Measurements from ENCODE around the gene RAB20.
"Not testable (repeated sequence)": the region's sequence is repeated elsewhere in the genome, so short reads cannot be mapped to it uniquely, and the experiment has no call there.

Gene RAB20

DNA sequence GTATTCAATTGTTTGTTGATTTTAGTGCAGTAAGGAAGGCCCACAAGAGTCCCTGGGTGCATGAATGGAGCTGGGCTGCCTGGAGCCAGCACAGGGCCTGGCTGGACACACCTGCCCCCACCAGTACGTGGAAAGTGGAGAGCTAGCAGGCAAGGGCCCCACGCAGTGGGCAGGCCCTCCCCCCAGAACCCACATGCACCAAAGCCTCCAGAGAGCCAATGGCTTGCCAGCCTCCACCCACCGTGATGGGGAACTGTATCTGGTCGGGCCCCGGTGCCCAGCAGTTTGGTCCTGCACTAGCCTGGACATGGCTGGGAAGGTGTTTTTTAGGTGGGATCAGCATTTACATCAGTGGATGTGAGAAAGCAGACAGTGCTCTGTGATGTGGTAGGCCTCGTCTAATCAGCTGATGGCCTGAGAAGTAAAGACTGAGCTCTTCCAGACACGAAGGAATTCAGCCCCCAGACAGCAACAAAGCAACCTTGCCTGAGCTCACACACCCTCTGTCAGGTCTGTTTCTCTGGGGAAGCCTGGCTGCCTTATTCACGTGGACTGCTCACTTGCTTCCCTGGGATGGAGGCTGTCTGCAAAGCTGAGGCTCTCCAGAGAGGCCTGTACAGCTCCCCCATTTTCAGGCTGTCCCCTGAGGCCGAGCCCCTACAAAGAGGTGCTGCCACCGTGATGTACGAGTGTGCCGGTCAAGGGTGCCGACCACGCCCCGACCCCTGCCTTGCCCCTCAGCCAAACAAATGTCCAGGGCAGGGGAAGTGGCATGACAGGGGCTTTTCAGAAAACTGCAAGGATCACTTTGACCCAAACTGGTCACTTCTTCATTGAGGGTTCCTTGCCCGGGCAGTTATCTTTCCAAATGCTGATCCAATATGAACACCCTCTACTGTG, 27.5 kb downstream of the RAB20 start:
- TF ChIP-seq, protein P1, sequence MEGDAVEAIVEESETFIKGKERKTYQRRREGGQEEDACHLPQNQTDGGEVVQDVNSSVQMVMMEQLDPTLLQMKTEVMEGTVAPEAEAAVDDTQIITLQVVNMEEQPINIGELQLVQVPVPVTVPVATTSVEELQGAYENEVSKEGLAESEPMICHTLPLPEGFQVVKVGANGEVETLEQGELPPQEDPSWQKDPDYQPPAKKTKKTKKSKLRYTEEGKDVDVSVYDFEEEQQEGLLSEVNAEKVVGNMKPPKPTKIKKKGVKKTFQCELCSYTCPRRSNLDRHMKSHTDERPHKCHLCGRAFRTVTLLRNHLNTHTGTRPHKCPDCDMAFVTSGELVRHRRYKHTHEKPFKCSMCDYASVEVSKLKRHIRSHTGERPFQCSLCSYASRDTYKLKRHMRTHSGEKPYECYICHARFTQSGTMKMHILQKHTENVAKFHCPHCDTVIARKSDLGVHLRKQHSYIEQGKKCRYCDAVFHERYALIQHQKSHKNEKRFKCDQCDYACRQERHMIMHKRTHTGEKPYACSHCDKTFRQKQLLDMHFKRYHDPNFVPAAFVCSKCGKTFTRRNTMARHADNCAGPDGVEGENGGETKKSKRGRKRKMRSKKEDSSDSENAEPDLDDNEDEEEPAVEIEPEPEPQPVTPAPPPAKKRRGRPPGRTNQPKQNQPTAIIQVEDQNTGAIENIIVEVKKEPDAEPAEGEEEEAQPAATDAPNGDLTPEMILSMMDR (IDR thresholded peaks at IDR 0.05; ENCODE audit: low read depth, low read length) = no peak
- no peak for DNase-seq
- no peak overlapping the region for H3K4me3 ChIP-seq (ENCODE audit: low read depth, low read length)
- H3K27me3 ChIP-seq = no peaks in the 10 kb centered on the region
- H3K9me3 ChIP-seq = no peaks in the 10 kb centered on the region
- no peaks in the 10 kb centered on the region for H3K36me3 ChIP-seq
- H3K4me1 ChIP-seq = no peaks in the 10 kb centered on the region

DNA sequence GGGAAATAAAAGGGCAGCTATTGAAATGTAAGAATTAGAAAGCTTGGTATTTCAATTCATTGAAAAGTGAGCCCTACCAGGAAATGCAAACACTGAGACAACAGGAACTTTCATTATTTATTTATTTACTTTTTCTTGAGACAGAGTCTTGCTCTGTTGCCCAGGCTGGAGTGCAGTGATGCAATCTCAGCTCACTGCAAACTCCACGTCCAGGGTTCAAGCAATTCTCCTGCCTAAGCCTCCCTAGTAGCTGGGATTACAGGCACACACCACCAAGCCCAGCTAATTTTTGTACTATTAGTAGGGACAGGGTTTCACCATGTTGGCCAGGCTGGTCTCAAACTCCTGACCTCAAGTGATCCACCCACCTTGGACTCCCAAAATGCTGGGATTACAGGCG, 29.3 kb downstream of the RAB20 start:
- H3K4me3 ChIP-seq (ENCODE audit: low read depth, low read length); H3K9me3 ChIP-seq; DNase-seq; H3K4me1 ChIP-seq; H3K27me3 ChIP-seq; H3K36me3 ChIP-seq: not testable (repeated sequence)

DNA sequence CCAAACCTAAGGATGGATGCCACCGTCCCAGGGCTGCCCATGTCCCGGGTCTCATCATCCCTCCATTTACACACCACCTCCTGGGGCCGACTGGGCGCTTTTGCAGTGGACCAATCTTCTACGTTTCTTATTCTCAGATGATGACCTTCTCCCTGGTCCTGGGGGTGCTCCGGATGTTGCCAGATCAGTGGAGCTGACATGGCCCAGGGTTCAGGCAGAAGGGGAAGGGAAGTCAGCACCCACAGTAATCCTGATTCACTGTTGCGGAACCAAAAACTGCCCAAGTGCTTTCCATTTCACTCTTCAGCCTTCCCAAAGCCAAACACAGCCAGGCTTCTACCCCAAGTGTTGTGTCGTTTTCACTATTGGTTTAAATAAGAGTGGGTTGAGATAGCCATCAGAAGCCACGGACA, 29.8 kb downstream of the RAB20 start:
- Histone ChIP-seq H3K9me3 (no peaks in the 10 kb centered on the region), H3K27me3 (no peaks in the 10 kb centered on the region), H3K36me3 (no peaks in the 10 kb centered on the region), H3K4me3 (ENCODE audit: low read depth, low read length) (no peak overlapping the region), H3K4me1 (no peaks in the 10 kb centered on the region)
- DNase-seq = no peak
- TF ChIP-seq, protein P1 (IDR thresholded peaks at IDR 0.05; ENCODE audit: low read depth, low read length) = no peak

DNA sequence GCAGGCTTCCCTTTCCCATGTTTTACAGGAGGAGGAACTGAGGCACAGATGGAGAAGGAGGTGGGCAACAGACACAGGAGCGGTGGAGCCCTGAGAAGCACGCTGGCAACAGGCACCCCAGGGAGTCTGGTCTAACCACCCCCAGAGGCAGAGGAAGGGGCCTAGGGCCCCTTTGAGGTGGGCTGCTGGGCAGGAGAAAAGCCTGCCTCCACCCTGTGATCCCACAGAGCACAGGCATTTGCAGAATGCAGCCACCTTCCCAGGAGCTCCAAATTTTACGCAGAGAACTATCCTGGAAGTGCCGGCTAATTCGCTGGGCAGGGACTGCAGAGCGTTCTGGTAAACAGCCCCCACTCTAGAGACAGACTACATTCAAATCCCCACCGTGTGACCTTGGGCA, 30.4 kb downstream of the RAB20 start:
- DNase-seq = no peak
- TF ChIP-seq, protein P1 (IDR thresholded peaks at IDR 0.05; ENCODE audit: low read depth, low read length) = no peak
- Histone ChIP-seq H3K4me3 (ENCODE audit: low read depth, low read length) (no peak overlapping the region), H3K4me1 (no peaks in the 10 kb centered on the region), H3K27me3 (peaks cover under 1% of the 10 kb centered on the region), H3K9me3 (no peaks in the 10 kb centered on the region), H3K36me3 (no peaks in the 10 kb centered on the region)

DNA sequence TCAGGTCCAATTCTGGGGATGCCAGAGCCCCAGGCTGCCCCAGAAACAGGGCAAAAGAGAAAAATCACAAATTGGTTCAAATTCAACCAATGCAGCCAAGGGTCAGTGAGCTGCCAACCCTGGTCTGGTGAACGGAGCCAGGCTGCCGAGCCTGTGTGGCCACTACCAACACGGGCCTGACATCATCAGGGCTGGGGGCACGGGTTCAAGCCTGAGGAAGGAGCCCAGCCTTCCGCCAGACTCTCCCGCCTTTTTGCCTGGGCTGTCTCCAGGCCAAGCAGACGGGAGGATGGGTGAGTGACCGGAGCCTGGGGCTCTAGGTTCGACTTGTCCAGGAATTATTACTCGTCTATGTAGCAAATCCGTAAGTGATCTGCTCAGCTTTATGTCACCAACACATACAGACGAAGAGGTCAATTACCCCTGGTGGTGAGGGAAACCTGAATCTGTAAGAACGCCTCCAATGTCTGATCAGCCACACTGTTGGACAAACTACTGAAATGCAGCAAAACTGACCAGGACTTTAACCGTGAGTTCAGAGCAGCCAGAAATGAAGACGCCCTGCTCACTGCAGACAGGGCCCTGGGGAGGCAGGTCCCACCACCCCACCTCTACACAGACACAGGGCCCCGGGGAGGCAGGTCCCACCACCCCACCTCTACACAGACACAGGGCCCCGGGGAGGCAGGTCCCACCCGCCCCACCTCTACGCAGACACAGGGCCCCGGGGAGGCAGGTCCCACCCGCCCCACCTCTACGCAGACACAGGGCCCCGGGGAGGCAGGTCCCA, 31.8 kb downstream of the RAB20 start:
- TF ChIP-seq, protein P1 (IDR thresholded peaks at IDR 0.05; ENCODE audit: low read depth, low read length) = no peak
- Histone ChIP-seq H3K27me3 (peaks cover 14% of the 10 kb centered on the region), H3K4me1 (no peaks in the 10 kb centered on the region), H3K4me3 (ENCODE audit: low read depth, low read length) (no peak overlapping the region), H3K36me3 (no peaks in the 10 kb centered on the region), H3K9me3 (no peaks in the 10 kb centered on the region)
- no peak for DNase-seq

DNA sequence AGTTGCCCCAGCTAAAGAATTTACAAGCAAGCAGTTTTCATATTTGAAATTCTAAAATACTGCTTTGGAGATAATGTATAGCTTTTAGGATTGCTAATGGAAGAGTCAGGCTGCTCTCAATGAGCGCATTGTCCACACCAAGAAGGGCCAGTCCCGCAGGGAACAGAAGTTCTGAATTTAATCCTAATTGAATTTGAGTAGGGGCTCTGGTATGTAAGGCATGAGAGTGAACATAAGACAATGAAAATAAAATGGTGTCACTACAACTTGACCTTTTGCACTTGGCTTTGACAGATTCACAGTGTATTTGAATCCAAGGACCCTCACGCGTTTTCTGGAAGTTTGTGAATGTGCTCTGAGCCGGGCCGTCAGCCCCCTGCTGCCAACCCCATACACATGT, 32.6 kb downstream of the RAB20 start:
- no peak overlapping the region for H3K4me3 ChIP-seq (ENCODE audit: low read depth, low read length)
- peaks cover 22% of the 10 kb centered on the region for H3K27me3 ChIP-seq
- H3K4me1 ChIP-seq = no peaks in the 10 kb centered on the region
- no peaks in the 10 kb centered on the region for H3K9me3 ChIP-seq
- TF ChIP-seq, protein P1 (IDR thresholded peaks at IDR 0.05; ENCODE audit: low read depth, low read length) = no peak
- no peaks in the 10 kb centered on the region for H3K36me3 ChIP-seq
- no peak for DNase-seq
